ENCODE results near the gene ME3.

The ME3 gene

DNA sequence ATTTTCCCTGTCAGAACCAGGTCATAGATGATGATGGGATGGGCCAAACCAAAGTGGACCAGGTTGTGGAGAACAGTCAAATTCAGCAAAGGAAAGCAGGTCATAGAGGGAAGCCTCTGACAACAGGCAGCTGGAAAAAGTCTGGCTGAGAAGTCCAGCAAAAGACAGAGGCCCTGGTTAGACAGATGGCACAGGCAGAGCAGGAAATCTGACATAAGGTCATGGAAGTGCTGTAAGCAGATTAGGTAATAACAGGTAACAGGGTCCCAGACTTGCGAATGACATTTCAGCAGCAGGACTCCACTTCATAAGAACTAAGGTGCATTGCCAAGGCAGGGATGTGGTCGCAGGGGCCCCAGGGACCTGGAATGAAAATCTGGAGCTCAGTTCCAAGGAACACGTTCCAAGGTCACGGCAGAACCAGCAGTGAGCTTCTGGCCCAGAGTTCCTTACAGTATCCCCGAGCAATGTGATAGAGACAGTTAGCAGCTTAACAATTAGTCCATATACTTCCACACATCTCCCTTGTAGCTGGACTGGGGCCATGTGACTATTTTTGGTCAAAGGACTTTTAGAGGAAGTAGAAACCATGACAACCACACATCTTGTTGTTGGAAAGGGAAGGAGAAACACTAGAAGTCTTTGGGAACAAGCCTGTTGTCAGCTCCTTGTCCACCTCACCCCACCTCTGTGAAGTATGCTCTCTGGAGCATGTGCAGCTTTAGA lies 75.4 kb downstream of the ME3 start:
- Histone ChIP-seq H3K4me1 (ENCODE audit: low read depth, poor library complexity, severe bottlenecking) (peaks cover 24% of the 10 kb centered on the region), H3K36me3 (ENCODE audit: insufficient read depth) (no peaks in the 10 kb centered on the region), H3K9ac (no peak overlapping the region), H3K27ac (no peak overlapping the region), H3K27me3 (ENCODE audit: insufficient read depth, low read depth) (no peaks in the 10 kb centered on the region), H2AFZ (ENCODE audit: low read depth) (no peak overlapping the region), H4K20me1 (ENCODE audit: insufficient read depth) (no peaks in the 10 kb centered on the region), H3K79me2 (ENCODE audit: insufficient read depth, low read depth) (no peaks in the 10 kb centered on the region), H3K4me2 (no peak overlapping the region), H3K4me3 (IDR thresholded peaks at IDR 0.05; ENCODE audit: insufficient read depth, low read depth, low read length) (no peak overlapping the region)
- TF ChIP-seq, protein P1, sequence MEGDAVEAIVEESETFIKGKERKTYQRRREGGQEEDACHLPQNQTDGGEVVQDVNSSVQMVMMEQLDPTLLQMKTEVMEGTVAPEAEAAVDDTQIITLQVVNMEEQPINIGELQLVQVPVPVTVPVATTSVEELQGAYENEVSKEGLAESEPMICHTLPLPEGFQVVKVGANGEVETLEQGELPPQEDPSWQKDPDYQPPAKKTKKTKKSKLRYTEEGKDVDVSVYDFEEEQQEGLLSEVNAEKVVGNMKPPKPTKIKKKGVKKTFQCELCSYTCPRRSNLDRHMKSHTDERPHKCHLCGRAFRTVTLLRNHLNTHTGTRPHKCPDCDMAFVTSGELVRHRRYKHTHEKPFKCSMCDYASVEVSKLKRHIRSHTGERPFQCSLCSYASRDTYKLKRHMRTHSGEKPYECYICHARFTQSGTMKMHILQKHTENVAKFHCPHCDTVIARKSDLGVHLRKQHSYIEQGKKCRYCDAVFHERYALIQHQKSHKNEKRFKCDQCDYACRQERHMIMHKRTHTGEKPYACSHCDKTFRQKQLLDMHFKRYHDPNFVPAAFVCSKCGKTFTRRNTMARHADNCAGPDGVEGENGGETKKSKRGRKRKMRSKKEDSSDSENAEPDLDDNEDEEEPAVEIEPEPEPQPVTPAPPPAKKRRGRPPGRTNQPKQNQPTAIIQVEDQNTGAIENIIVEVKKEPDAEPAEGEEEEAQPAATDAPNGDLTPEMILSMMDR (conservative IDR thresholded peaks at IDR 0.05; ENCODE audit: low read depth, low read length): no peak

DNA sequence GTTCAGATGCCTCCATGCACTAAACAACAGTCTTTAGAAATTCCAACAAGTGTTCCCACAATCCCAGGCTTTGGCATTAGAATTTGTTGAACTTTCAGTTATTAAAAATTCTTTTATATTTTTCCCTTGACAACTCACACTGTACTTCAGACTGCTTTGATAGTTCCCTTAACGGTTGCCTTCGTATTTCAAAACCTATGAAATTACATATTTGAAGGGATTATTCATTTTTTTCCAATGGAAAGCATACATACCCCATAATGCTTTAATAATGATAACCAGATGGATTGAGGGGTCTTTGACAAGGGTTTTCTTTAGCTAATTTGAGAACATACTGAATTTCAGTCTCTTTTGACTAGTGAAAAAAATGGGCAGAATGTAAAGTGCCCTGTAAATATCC lies 76.5 kb downstream of the ME3 start:
- H3K27me3 ChIP-seq (ENCODE audit: insufficient read depth, low read depth): no peaks in the 10 kb centered on the region
- H3K36me3 ChIP-seq (ENCODE audit: insufficient read depth): no peaks in the 10 kb centered on the region
- H3K79me2 ChIP-seq (ENCODE audit: insufficient read depth, low read depth): no peaks in the 10 kb centered on the region
- no peak overlapping the region for H3K27ac ChIP-seq
- no peaks in the 10 kb centered on the region for H4K20me1 ChIP-seq (ENCODE audit: insufficient read depth)
- TF ChIP-seq, protein P1 (conservative IDR thresholded peaks at IDR 0.05; ENCODE audit: low read depth, low read length): no peak
- no peak overlapping the region for H3K9ac ChIP-seq
- H3K4me1 ChIP-seq (ENCODE audit: low read depth, poor library complexity, severe bottlenecking): peaks cover 34% of the 10 kb centered on the region
- H2AFZ ChIP-seq (ENCODE audit: low read depth): no peak overlapping the region
- no peak overlapping the region for H3K4me3 ChIP-seq (IDR thresholded peaks at IDR 0.05; ENCODE audit: insufficient read depth, low read depth, low read length)
- no peak overlapping the region for H3K4me2 ChIP-seq

DNA sequence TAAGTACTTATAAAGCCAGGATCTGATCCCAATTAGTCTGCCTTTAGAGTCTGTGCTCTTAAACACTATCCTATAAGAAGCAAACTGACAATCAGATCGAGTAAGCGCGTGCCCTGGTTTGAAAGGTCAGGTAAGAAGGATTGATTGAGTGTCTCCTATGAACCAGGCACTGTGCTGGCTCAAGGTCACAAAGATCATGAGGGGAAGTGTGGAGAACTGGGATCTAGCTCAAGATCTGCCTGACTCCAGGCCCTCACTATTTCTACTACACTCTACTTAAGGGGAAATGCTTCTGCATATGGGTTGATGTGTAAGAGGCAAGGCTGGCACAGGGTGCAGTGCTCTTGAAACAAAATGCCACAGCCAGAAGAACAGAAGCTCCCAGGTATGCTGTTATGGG lies 77.0 kb downstream of the ME3 start:
- Histone ChIP-seq H3K27ac (no peak overlapping the region), H3K36me3 (ENCODE audit: insufficient read depth) (no peaks in the 10 kb centered on the region), H3K4me2 (no peak overlapping the region), H2AFZ (ENCODE audit: low read depth) (no peak overlapping the region), H3K27me3 (ENCODE audit: insufficient read depth, low read depth) (no peaks in the 10 kb centered on the region), H3K9ac (no peak overlapping the region), H3K79me2 (ENCODE audit: insufficient read depth, low read depth) (no peaks in the 10 kb centered on the region), H4K20me1 (ENCODE audit: insufficient read depth) (no peaks in the 10 kb centered on the region), H3K4me1 (ENCODE audit: low read depth, poor library complexity, severe bottlenecking) (peaks cover 34% of the 10 kb centered on the region), H3K4me3 (IDR thresholded peaks at IDR 0.05; ENCODE audit: insufficient read depth, low read depth, low read length) (no peak overlapping the region)
- TF ChIP-seq, protein P1 (conservative IDR thresholded peaks at IDR 0.05; ENCODE audit: low read depth, low read length): no peak

DNA sequence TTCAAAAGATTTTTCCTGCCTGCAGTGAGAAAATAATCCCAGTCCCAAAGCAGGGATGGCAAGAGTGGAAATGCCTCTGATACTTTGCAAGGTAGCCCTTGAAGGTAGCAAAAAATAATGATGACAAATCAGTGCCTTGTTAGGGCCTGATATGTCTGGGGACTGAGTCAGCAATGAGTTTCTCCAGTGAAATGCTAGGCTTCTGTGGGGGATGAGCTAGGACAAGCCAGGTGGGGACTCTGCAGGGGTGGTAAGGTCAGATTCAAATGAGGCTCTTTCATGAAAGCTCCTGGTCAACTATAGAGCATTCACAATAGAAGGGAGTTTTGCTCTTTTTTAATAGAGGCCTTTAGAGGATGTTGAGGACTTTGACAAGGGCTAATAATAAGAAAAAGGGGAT lies 77.7 kb downstream of the ME3 start:
- TF ChIP-seq, protein P1 (conservative IDR thresholded peaks at IDR 0.05; ENCODE audit: low read depth, low read length): no peak
- Histone ChIP-seq H3K9ac (no peak overlapping the region), H2AFZ (ENCODE audit: low read depth) (no peak overlapping the region), H3K4me3 (IDR thresholded peaks at IDR 0.05; ENCODE audit: insufficient read depth, low read depth, low read length) (no peak overlapping the region), H3K36me3 (ENCODE audit: insufficient read depth) (no peaks in the 10 kb centered on the region), H3K4me2 (no peak overlapping the region), H3K79me2 (ENCODE audit: insufficient read depth, low read depth) (no peaks in the 10 kb centered on the region), H3K27me3 (ENCODE audit: insufficient read depth, low read depth) (no peaks in the 10 kb centered on the region), H3K4me1 (ENCODE audit: low read depth, poor library complexity, severe bottlenecking) (peaks cover 40% of the 10 kb centered on the region), H3K27ac (no peak overlapping the region), H4K20me1 (ENCODE audit: insufficient read depth) (no peaks in the 10 kb centered on the region)
